Caki2 (cell line): ENCODE results near the gene TRIM10. TPM values are rescaled to one million over a fixed set of nuclear protein-coding genes. Genes with fewer than 3 reads are reported as not detected.

Experiments
- DNase-seq: peaks from one replicate; pipeline ENCODE4 v3.0.0-alpha.2; 2015; ENCODE audit warnings: low read depth
- in situ Hi-C: cut with HindIII; loops from 2 replicates; pipeline ENCODE4 v1.10.0; 2016; ENCODE audit warnings: low sequenced_read_pairs, low pct_unique_long_range_greater_than_20kb, mixed read lengths
- total RNA-seq: library from RNA; depleted of rRNA; stranded (reverse); fragments of >200 nt; shearing (Covaris generic); gene quantifications from 2 replicates; pipeline ENCODE4 v1.2.3, GENCODE V29; 2014; ENCODE audit warnings: low replicate concordance; rRNA removed

Gene TRIM10, protein sequence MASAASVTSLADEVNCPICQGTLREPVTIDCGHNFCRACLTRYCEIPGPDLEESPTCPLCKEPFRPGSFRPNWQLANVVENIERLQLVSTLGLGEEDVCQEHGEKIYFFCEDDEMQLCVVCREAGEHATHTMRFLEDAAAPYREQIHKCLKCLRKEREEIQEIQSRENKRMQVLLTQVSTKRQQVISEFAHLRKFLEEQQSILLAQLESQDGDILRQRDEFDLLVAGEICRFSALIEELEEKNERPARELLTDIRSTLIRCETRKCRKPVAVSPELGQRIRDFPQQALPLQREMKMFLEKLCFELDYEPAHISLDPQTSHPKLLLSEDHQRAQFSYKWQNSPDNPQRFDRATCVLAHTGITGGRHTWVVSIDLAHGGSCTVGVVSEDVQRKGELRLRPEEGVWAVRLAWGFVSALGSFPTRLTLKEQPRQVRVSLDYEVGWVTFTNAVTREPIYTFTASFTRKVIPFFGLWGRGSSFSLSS
- not detected in 2 replicates for total RNA-seq

- no peak for DNase-seq
- in situ Hi-C loops = no loop called here
Observed at GRCh38 chr6:30160785-30161531, at the start of gene TRIM10. TSS of gene TRIM10 (minus strand) at chr6:30161211. CDS start at chr6:30160858, 353 bp downstream.

GRCh38 chr6:30207619-30208295, 46.7 kb upstream of the TRIM10 start:
- DNase-seq = no peak
- in situ Hi-C loops = no loop called here

DNA sequence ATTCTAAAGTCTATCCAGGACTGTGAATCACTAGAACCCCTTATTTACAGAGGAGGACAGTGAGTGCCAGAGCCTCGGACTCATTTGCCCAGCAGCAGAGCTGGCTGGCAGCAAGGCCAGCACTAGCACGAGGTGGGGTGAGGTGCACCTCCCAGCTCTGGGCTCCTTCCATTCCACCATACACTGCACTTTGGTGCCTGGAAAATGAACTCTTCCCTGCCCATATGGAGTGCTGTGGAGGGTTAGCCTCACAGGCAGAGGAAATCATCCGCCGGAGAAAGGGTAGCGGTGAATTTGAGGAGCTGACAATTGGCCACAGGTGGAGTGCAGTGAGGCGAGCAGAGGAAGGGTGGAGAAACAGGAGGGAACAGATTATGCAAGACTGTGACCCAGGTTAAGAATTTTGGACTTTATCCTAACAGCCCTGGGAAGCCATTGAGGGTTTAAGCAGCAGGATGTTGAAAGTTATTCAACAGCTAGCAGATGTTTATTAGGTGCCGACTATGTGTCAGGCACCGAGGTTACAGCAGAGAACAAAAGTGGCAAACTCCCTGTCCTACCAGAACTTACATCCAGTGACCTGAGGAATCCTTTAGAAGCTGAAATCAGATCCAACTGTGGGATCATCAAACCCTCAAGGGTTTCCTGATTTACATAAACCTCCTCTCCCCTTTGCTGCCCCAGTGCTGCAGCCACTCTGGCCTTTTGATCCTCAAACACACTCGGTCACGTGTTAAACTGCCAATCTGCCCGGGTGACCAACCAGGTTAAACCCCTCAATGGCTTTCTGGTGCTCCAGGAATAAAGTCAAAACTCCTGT, 46.0 kb upstream of the TRIM10 start:
- in situ Hi-C loops = no loop called here
- DNase-seq = peak; percentile 44

DNA sequence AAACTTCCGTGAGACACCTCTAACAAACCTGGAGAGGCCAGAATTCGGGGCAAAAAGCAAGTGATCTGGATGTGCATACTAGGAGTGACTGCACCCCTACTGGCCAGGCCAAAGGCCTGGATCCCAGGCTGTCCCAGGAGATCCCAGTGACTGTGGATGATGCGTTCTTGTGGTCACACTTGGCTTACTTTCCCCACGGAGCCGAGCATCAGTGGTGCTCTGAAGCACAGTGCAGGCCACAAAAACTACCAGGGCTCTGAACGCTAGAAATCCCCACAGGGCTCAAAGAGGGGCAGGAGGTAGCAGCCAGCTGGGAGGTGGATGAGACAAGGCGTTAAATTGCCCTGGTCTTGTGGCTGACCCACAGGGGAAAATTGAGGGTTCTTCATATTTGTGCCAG, 45.1 kb upstream of the TRIM10 start:
- in situ Hi-C loops = no loop called here

DNA sequence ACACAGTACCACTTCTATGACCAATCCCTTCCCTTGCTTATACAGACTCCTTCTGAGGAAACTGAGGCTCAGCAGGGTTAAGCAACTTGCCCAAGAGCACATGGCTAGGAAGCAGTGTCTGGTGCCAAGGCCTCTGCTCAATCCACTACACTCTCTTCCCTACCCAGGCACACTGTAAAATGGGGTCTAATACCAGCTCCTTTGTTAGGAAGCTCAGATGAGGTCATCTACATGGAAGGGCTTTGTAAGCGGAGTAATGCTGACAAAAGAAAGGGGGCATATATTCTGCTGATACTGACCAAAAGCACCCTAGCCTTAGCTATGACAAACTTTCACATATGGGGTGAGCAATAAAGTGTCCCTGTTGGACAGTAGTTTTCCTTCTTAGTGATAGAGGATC, 43.1 kb upstream of the TRIM10 start:
- DNase-seq = no peak
- in situ Hi-C loops = no loop called here

More for the DNA sequence above, 45.1 kb upstream of the TRIM10 start:
- no peak for DNase-seq

DNA sequence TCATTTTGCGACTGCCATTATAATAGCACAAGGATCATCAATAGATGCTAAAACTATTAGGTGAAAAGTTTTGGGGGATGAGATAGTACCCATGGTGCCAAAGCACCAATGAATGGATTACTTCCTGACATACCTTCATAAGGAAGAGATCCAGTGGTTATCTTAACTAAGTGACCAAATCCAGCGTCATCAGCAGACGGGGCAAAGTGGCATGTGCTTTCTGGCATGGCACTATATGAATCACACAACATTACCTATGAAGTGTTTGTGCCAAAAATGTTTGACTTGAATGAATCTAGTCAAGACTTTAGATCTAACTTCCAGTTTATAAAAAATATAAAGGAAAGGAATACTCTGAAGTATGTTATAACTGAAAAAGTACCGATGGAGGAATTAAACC, 41.4 kb upstream of the TRIM10 start:
- DNase-seq = no peak
- in situ Hi-C loops = no loop called here

DNA sequence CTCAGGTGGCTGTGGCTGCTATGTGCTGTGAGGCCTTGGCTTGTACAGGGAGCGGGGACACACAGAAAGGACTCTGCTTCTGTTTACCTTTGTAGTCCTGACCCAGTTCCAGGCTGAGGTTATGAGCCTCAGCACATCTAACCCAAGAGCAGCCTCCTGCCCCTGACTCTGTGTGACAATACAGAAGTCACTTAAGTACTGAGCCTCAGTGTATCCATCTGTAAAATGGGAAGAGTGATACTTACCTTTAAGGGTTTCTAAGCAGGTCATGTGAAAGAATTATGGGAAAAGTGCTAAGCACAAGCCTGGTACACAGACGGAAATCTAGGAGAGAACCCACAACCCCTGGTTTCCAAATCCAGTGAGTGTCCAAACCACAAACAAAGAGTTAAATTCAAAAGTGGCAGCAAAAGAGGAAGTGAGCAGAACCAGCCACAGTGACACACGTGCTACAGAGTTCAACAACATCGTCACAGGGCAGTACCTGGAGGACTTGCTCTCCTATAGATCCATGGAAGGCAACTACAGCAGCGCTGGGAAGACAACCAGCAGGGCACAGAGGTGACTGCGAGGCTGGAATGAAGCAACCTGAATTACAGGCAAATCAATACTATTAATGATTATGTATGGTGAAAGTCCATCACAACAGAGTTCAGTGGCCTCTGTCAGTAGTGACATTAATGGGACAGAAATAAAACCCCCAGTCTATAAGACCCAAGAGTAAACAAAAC, 39.7 kb upstream of the TRIM10 start:
- in situ Hi-C loops = no loop called here
- DNase-seq = no peak

- in situ Hi-C loops = no loop called here
- no peak for DNase-seq
Observed at GRCh38 chr6:30198166-30199084, 37.4 kb upstream of the TRIM10 start.

- in situ Hi-C loops = no loop called here
- no peak for DNase-seq
Observed at GRCh38 chr6:30196376-30196775, 35.4 kb upstream of the TRIM10 start.

DNA sequence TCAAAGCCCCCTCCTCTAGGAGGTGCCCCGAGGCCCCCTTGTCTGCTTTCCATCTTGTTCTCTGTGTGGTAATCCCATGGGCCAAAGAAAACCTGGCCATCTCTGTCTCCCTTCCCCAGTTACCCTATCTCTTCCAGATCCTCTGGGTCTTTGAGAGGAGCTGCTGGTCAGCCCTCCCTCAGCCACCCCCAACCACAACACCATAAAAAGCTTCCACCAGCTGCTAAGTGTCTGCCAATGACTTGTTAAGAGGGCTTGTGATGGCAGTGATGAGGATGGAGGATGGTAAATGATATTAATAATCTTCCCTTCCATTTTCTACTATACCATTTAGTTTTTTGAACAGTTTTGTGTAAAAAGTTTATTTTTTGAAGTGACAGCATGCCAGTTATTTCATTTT, 34.9 kb upstream of the TRIM10 start:
- in situ Hi-C loops = no loop called here
- no peak for DNase-seq

GRCh38 chr6:30194797-30195690, 34.0 kb upstream of the TRIM10 start:
- no peak for DNase-seq
- in situ Hi-C loops = no loop called here

DNA sequence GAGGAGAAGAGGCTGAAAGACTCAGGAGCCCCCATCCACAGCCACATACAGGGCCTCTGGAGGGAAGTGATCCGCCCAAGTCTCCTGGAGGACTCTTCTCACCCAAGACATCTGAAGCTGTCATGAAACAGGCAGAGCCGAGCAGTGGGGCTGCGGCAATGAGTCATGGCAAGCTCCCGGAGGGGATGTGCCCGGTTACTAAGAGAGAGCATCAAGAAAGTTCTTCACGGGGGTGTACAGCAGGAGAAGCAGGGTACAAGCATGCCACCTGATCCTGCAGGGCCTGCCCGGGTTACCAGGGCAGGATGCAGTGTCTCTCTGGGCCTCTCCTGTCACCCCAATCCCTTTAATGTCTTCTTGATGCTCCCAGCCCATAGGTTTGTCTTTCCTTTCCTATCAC, 31.1 kb upstream of the TRIM10 start:
- in situ Hi-C loops = no loop called here

DNA sequence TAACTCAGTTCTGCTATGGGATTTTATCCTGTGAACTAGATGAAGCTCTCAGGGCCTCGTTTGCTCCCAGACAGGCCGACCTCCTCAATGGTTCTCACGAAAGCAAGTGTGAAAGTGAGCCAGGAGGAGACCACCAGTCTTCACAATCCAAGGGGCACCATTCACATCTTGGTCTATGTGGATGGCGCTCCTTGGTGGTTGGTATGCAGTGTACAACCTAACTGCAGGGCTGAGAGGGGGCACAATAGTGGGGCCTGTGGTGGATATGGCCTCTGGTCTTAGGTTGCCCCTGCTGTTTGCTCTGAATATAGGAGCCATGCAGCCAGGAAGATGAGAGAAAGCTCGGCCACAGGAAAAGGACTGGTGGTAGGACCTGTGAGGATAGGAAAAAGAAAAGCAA, 27.5 kb upstream of the TRIM10 start:
- in situ Hi-C loops = no loop called here
- DNase-seq = no peak

More for the DNA sequence above, 31.1 kb upstream of the TRIM10 start:
- DNase-seq = no peak

GRCh38 chr6:30185846-30186484, 25.0 kb upstream of the TRIM10 start:
- in situ Hi-C loops = no loop called here
- no peak for DNase-seq

DNA sequence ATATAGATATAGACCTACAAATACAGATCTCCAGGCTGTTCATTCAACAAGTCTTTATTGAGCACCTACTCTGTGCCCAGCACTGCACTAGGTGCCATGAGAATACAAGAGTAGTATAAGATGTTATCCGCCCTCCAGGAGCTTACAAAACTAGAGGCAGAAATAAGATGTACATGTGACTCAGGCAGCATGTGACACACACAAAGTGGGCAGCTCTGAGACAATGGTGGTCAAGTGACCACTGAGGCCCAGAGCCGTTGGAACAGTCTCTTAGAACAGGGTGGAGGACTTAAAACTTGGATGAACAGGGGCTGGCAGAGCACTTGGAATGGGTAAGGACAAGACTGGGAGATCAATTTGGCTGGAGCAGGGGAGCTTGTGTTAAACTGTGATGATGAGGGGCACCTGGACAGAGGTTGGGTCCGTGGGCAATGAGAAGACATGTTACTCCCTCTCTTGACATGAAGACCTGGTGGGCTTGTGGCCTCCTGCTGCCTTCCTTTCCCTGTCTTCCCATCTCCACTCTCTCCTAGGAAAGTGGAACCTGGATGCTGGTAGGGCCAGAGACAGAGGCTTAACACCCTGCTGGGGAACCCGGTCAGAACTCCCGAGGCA, 23.5 kb upstream of the TRIM10 start:
- in situ Hi-C loops = no loop called here

More for the DNA sequence above, 23.5 kb upstream of the TRIM10 start:
- no peak for DNase-seq
